ENCODE measurements around the gene C12orf60. TPM values are rescaled to one million over a fixed set of nuclear protein-coding genes. Genes with fewer than 3 reads are reported as not detected.
"Not testable (repeated sequence)": the region's sequence is repeated elsewhere in the genome, so short reads cannot be mapped to it uniquely, and the experiment has no call there.

The C12orf60 gene
- total RNA-seq, 1 experiment from 2014 or later = 3.5 TPM

GRCh38 chr12:14765398-14765797, 38.1 kb upstream of the C12orf60 start:
- H4K20me1 ChIP-seq (ENCODE audit: insufficient read depth) = no peaks in the 10 kb centered on the region
- no peaks in the 10 kb centered on the region for H3K27me3 ChIP-seq (ENCODE audit: insufficient read depth, low read length)
- ChIA-PET CTCF (no interaction called here), POLR2A (no interaction called here), RAD21 (ENCODE audit: low non-redundant PET in 1 of 2, low total read pairs in 2 of 2, uncharacterized antibody in 2 of 2, unreplicated experiment in 2 of 2) (no interaction called here)
- peaks cover 0 to 6% of the 10 kb centered on the region in 2 experiments; a peak in 1 of 4 replicates for H3K4me1 ChIP-seq (ENCODE audit: control insufficient read depth in 1 of 2, insufficient read depth in 2 of 2, low read length in 2 of 2)
- H3K4me2 ChIP-seq (ENCODE audit: low read length) = no peak overlapping the region
- intact Hi-C loops (cut with micrococcal nuclease) = no loop called here
- no TSS peak for BruUV-seq (replicated peaks)
- TF ChIP-seq, protein P1, sequence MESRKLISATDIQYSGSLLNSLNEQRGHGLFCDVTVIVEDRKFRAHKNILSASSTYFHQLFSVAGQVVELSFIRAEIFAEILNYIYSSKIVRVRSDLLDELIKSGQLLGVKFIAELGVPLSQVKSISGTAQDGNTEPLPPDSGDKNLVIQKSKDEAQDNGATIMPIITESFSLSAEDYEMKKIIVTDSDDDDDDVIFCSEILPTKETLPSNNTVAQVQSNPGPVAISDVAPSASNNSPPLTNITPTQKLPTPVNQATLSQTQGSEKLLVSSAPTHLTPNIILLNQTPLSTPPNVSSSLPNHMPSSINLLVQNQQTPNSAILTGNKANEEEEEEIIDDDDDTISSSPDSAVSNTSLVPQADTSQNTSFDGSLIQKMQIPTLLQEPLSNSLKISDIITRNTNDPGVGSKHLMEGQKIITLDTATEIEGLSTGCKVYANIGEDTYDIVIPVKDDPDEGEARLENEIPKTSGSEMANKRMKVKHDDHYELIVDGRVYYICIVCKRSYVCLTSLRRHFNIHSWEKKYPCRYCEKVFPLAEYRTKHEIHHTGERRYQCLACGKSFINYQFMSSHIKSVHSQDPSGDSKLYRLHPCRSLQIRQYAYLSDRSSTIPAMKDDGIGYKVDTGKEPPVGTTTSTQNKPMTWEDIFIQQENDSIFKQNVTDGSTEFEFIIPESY (IDR thresholded peaks at IDR 0.05; ENCODE audit: extremely low read depth, insufficient replicate concordance, low read length) = no peak
- TF ChIP-seq ZFX (IDR thresholded peaks at IDR 0.05) = no peak
- no peak for TF ChIP-seq SRF (IDR thresholded peaks at IDR 0.05; ENCODE audit: low read depth)
- TF ChIP-seq POLR2A (IDR thresholded peaks at IDR 0.05; ENCODE audit: borderline replicate concordance, extremely low read depth, insufficient read depth, insufficient read length) = no peak
- TF ChIP-seq FOSL1 (IDR thresholded peaks at IDR 0.05; ENCODE audit: low read depth) = no peak
- no peak for TF ChIP-seq EZH2phosphoT487 (IDR thresholded peaks at IDR 0.05; ENCODE audit: borderline replicate concordance)
- TF ChIP-seq RAD21 (IDR thresholded peaks at IDR 0.05; ENCODE audit: low read depth) = no peak
- no peak for TF ChIP-seq EZH2 (IDR thresholded peaks at IDR 0.05)
- TF ChIP-seq MAX (IDR thresholded peaks at IDR 0.05) = no peak
- no peak for TF ChIP-seq ELF1 (IDR thresholded peaks at IDR 0.05; ENCODE audit: borderline replicate concordance, low read depth)
- TF ChIP-seq TCF7L2 (IDR thresholded peaks at IDR 0.05; ENCODE audit: borderline replicate concordance, extremely low read depth, insufficient read depth, insufficient read length) = no peak
- TF ChIP-seq YY1 (IDR thresholded peaks at IDR 0.05; ENCODE audit: extremely low read depth, insufficient replicate concordance, low read depth, low read length) = no peak
- TF ChIP-seq REST (IDR thresholded peaks at IDR 0.05; ENCODE audit: low read depth) = no peak
- no peak for TF ChIP-seq EGR1 (IDR thresholded peaks at IDR 0.05; ENCODE audit: low read depth)
- no peak for TF ChIP-seq CEBPB (IDR thresholded peaks at IDR 0.05; ENCODE audit: low read depth)
- TF ChIP-seq CBX3 (IDR thresholded peaks at IDR 0.05; ENCODE audit: low read depth) = no peak
- H2AFZ ChIP-seq (ENCODE audit: low read depth, low read length, poor library complexity, severe bottlenecking) = no peak overlapping the region
- H3K9ac ChIP-seq (ENCODE audit: low read length) = no peak overlapping the region
- no peaks in the 10 kb centered on the region for H3K79me2 ChIP-seq (ENCODE audit: insufficient read depth, low read length)
- H3K4me3 ChIP-seq (replicated peaks in 1 of 2; ENCODE audit: low read depth in 1 of 2, low read length in 2 of 2) = no peak overlapping the region
- H3K36me3 ChIP-seq (ENCODE audit: control insufficient read depth in 1 of 2, insufficient read depth in 2 of 2, low read length in 2 of 2) = no peaks in the 10 kb centered on the region
- H3K9me3 ChIP-seq (ENCODE audit: control insufficient read depth in 1 of 2, insufficient read depth in 1 of 2, low read depth in 1 of 2, low read length in 2 of 2) = no peaks in the 10 kb centered on the region; a peak in 1 of 4 replicates
- no peaks in the 10 kb centered on the region for H3K9me2 ChIP-seq (ENCODE audit: insufficient read depth)
- DNase-seq (ENCODE audit: low read depth, low spot score) (no peak), ATAC-seq (no peak)
- H3K27ac ChIP-seq (ENCODE audit: low read depth, low read length) = no peak overlapping the region

- H3K4me2 ChIP-seq (ENCODE audit: low read length); intact Hi-C loops (cut with micrococcal nuclease); H3K27me3 ChIP-seq (ENCODE audit: insufficient read depth, low read length); POLR2A ChIA-PET; CTCF ChIA-PET; H3K79me2 ChIP-seq (ENCODE audit: insufficient read depth, low read length); H2AFZ ChIP-seq (ENCODE audit: low read depth, low read length, poor library complexity, severe bottlenecking); RAD21 ChIA-PET (ENCODE audit: low non-redundant PET in 1 of 2, low total read pairs in 2 of 2, uncharacterized antibody in 2 of 2, unreplicated experiment in 2 of 2); H3K9ac ChIP-seq (ENCODE audit: low read length); H4K20me1 ChIP-seq (ENCODE audit: insufficient read depth); H3K27ac ChIP-seq (ENCODE audit: low read depth, low read length); H3K4me3 ChIP-seq (replicated peaks in 1 of 2; ENCODE audit: low read depth in 1 of 2, low read length in 2 of 2); BruUV-seq (replicated peaks); DNase-seq (ENCODE audit: low read depth, low spot score); ATAC-seq; H3K9me3 ChIP-seq (ENCODE audit: control insufficient read depth in 1 of 2, insufficient read depth in 1 of 2, low read depth in 1 of 2, low read length in 2 of 2); H3K9me2 ChIP-seq (ENCODE audit: insufficient read depth); H3K4me1 ChIP-seq (ENCODE audit: control insufficient read depth in 1 of 2, insufficient read depth in 2 of 2, low read length in 2 of 2); H3K36me3 ChIP-seq (ENCODE audit: control insufficient read depth in 1 of 2, insufficient read depth in 2 of 2, low read length in 2 of 2): not testable (repeated sequence)
Observed at GRCh38 chr12:14766020-14766419, 37.5 kb upstream of the C12orf60 start.
